Activated CD8-positive, alpha-beta T cell treated with anti-CD3 and anti-CD28 coated beads for 36 hours (primary cell): ENCODE results near the gene OPCML. TPM values are rescaled to one million over a fixed set of nuclear protein-coding genes. Genes with fewer than 3 reads are reported as not detected.

ENCODE experiments used
- ATAC-seq: fragments of 200-7000 bp; cut with Tn5 transposase; one replicate; pipeline ENCODE4 v1.10.0; 2021; ENCODE audit warnings: mild to moderate bottlenecking, moderate library complexity
- CTCF ChIA-PET: fragments of 350-600 bp; sonication (Branson Sonifier 250); formaldehyde crosslinking; loops from one replicate; lab custom pipeline; 2021; ENCODE audit warnings: antibody characterized with exemption; lab: Charles Lee
- POLR2A ChIA-PET: fragments of 350-600 bp; sonication (Branson Sonifier 250); formaldehyde crosslinking; loops from one replicate; lab custom pipeline; 2021; ENCODE audit warnings: antibody characterized with exemption; lab: Charles Lee
- DNase-seq: peaks from one replicate; pipeline ENCODE4 v3.0.0-alpha.2; 2020
- H3K27ac Mint-ChIP-seq: one replicate; pipeline ENCODE4 v1.8.0; 2021; ENCODE audit warnings: mild to moderate bottlenecking, mixed read lengths
- H3K27me3 Mint-ChIP-seq: one replicate; pipeline ENCODE4 v1.8.0; 2021; ENCODE audit warnings: mixed read lengths
- H3K36me3 Mint-ChIP-seq: one replicate; pipeline ENCODE4 v1.8.0; 2021; ENCODE audit warnings: low read depth, mixed read lengths
- H3K4me1 Mint-ChIP-seq: one replicate; pipeline ENCODE4 v1.8.0; 2021; ENCODE audit warnings: low read depth, mixed read lengths
- H3K4me3 Mint-ChIP-seq: one replicate; pipeline ENCODE4 v1.8.0; 2021; ENCODE audit warnings: mild to moderate bottlenecking, moderate library complexity, mixed read lengths
- H3K9me3 Mint-ChIP-seq: one replicate; pipeline ENCODE4 v1.8.0; 2021; ENCODE audit warnings: mixed read lengths
- CTCF ChIP-seq: fragments of 200-600 bp; IDR thresholded peaks from one replicate; pipeline ENCODE4 v1.8.0; 2022; ENCODE audit warnings: antibody characterized with exemption, mild to moderate bottlenecking
- intact Hi-C: fragments of 100-400 bp; cut with micrococcal nuclease; formaldehyde crosslinking; loops from one replicate; pipeline ENCODE4 v1.10.0; 2022
- total RNA-seq, 2 experiments: library from RNA; stranded (reverse); gene quantifications; one replicate each; pipeline ENCODE4 v1.2.3, GENCODE V29; 2021

Gene OPCML
- total RNA-seq, 2 experiments from 2014 or later = not detected

- ATAC-seq (no peak), DNase-seq (no peak)
- H3K9me3 Mint-ChIP-seq = no peaks in the 10 kb centered on the region
- no peak overlapping the region for H3K27ac Mint-ChIP-seq
- no peak for TF ChIP-seq CTCF
- ChIA-PET CTCF (no interaction called here), POLR2A (no interaction called here)
- intact Hi-C loops = no loop called here
- H3K4me1 Mint-ChIP-seq = no peaks in the 10 kb centered on the region
- no peak overlapping the region for H3K4me3 Mint-ChIP-seq
- H3K36me3 Mint-ChIP-seq = no peaks in the 10 kb centered on the region
- peaks cover 3% of the 10 kb centered on the region for H3K27me3 Mint-ChIP-seq
These were observed 320.1 kb downstream of the OPCML start for GRCh38 chr11:133212201-133212600.

GRCh38 chr11:133207995-133208394 lies 324.3 kb downstream of the OPCML start:
- POLR2A ChIA-PET = no interaction called here
- Mint-ChIP-seq H3K36me3 (no peaks in the 10 kb centered on the region), H3K4me3 (no peak overlapping the region), H3K4me1 (no peaks in the 10 kb centered on the region), H3K27ac (no peak overlapping the region), H3K27me3 (no peaks in the 10 kb centered on the region), H3K9me3 (no peaks in the 10 kb centered on the region)
- CTCF ChIA-PET = no interaction called here
- TF ChIP-seq CTCF = no peak
- DNase-seq (no peak), ATAC-seq (no peak)
- intact Hi-C loops = no loop called here

DNA sequence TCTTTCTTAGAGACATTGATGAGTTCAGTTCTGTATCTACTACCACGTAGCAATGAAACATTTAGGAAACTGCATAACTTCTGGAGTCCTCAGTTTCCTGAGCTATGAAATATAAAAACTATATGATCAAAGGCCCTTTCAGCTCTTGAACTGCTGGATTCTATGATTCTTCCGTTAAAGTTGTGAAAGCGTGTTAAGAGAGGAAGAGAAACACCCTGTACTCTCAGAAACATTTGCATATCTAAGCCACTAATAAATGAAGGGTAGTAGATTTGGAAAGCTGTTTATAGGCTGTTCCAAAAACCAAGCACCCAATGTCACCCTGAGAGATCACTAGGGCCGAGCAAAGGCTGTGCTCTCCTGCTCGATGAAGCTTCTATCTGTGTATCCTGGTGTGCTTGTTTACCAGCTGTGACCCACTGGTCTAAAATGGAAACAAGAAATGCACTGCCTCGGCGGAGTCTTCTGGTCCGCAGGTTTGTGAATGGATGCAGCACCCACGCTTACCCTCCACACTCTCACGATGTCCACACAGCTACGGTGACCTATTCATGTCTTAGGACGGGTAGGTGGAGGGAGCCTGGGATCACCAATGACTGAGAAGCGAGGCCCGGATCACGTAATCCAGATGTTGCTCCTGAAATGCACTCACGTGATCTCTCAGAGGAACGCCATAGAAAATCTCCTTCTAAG lies 325.8 kb downstream of the OPCML start:
- Mint-ChIP-seq H3K36me3 (no peaks in the 10 kb centered on the region), H3K27me3 (no peaks in the 10 kb centered on the region), H3K4me3 (no peak overlapping the region), H3K9me3 (no peaks in the 10 kb centered on the region), H3K4me1 (no peaks in the 10 kb centered on the region), H3K27ac (no peak overlapping the region)
- ChIA-PET POLR2A (no interaction called here), CTCF (no interaction called here)
- no peak for TF ChIP-seq CTCF
- ATAC-seq = no peak
- no peak for DNase-seq
- intact Hi-C loops = no loop called here

DNA sequence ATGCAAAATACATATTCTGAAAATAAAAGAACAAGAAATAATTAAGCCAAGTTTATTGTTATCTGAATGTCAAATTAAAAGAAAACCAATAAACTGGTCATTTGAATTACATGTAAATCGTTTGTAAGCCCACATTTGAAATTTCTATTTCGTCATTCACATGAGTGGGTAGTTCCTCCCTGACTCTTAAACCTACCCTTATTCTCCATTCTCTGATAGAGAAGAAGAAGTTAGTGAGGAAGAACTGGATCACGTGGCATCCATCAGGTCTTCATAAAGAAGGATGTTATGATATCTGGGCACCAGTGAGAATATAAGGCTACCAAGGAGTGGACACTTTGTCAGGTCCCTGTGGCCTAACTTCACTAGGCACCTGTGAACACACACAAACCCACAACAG lies 328.1 kb downstream of the OPCML start:
- H3K4me3 Mint-ChIP-seq = no peak overlapping the region
- intact Hi-C loops = no loop called here
- CTCF ChIA-PET = no interaction called here

More for the DNA sequence above, 328.1 kb downstream of the OPCML start:
- H3K27me3 Mint-ChIP-seq = peaks cover 2% of the 10 kb centered on the region
- POLR2A ChIA-PET = no interaction called here
- no peaks in the 10 kb centered on the region for H3K36me3 Mint-ChIP-seq
- no peak for TF ChIP-seq CTCF
- no peak for DNase-seq
- H3K9me3 Mint-ChIP-seq = no peaks in the 10 kb centered on the region
- H3K4me1 Mint-ChIP-seq = no peaks in the 10 kb centered on the region
- no peak for ATAC-seq
- no peak overlapping the region for H3K27ac Mint-ChIP-seq
